AG04450 (cell line): Measurements from ENCODE around the gene PRICKLE3. TPM values are rescaled to one million over a fixed set of nuclear protein-coding genes. Genes with fewer than 3 reads are reported as not detected.
"Not testable (repeated sequence)": the region's sequence is repeated elsewhere in the genome, so short reads cannot be mapped to it uniquely, and the experiment has no call there.

ENCODE experiments used
- CTCF ChIA-PET: fragments of 300-600, 350-600 bp; formaldehyde crosslinking; extraction: SDS; loops from one replicate; lab custom pipeline; 2022; ENCODE audit warnings: antibody characterized with exemption, inconsistent platforms; lab: Charles Lee
- POLR2A ChIA-PET: fragments of 350-600 bp; formaldehyde crosslinking; extraction: SDS; loops from one replicate; lab custom pipeline; 2021; ENCODE audit warnings: antibody characterized with exemption, inconsistent platforms; lab: Yijun Ruan, JAX
- DNase-seq: peaks from one replicate; pipeline ENCODE4 v3.0.0-alpha.2; 2011; ENCODE audit warnings: low read depth, low spot score
- H3K27ac ChIP-seq: one replicate; pipeline ENCODE4 v1.5.1; 2012; ENCODE audit warnings: low read depth, low read length, control low read depth
- H3K27me3 ChIP-seq: one replicate; pipeline ENCODE4 v1.6.0; 2012; ENCODE audit warnings: low read length; ENCODE audit not compliant: control insufficient read depth, insufficient read depth
- H3K4me3 ChIP-seq: 2 replicates; pipeline ENCODE4 v1.5.1; 2011; ENCODE audit warnings: mild to moderate bottlenecking, low read depth, low read length, control low read depth
- H3K9me3 ChIP-seq: 2 replicates; pipeline ENCODE4 v1.5.1; 2012; ENCODE audit warnings: low read length; ENCODE audit not compliant: control insufficient read depth, insufficient read depth
- CTCF ChIP-seq: IDR thresholded peaks from 2 replicates; pipeline ENCODE4 v1.5.1; 2011; ENCODE audit warnings: low read depth, low read length, control low read depth, inconsistent platforms
- polyA plus RNA-seq: library from polyadenylated mRNA; depleted of rRNA; stranded (reverse); fragments of >200 nt; gene quantifications from 2 replicates; pipeline ENCODE4 v1.2.3, GENCODE V29; 2011

PRICKLE3 gene
- polyA plus RNA-seq, 1 experiment: 3.6 TPM

DNA sequence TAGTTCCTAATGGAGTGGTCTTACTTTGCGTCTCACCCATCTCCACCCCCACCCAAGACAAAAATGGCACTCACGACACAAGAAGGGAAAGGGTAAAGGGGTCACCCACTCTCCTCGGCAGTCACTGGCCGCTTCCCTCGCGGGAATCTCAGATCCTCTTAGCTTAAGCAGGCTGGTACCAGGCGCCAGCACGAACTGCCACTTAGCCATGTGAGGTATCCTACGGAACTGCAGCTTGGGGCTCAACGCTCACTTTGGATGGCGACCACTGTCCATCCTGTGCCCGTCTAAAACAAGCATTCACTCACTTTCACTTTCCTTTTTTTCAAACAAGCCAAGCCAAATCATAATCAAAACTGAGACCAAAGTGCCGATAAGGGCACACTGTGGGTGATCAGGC, 38.2 kb downstream of the PRICKLE3 start:
- POLR2A ChIA-PET: no interaction called here
- TF ChIP-seq CTCF: no peak
- no peak overlapping the region for H3K27ac ChIP-seq
- DNase-seq: no peak
- H3K9me3 ChIP-seq: no peaks in the 10 kb centered on the region
- CTCF ChIA-PET: no interaction called here
- no peak overlapping the region for H3K4me3 ChIP-seq
- no peaks in the 10 kb centered on the region for H3K27me3 ChIP-seq

GRCh38 chrX:49147282-49147681, 38.9 kb downstream of the PRICKLE3 start:
- Histone ChIP-seq H3K9me3 (no peaks in the 10 kb centered on the region), H3K27me3 (no peaks in the 10 kb centered on the region), H3K27ac (no peak overlapping the region), H3K4me3 (no peak overlapping the region)
- CTCF ChIA-PET: no interaction called here
- TF ChIP-seq CTCF: no peak
- POLR2A ChIA-PET: no interaction called here
- no peak for DNase-seq

DNA sequence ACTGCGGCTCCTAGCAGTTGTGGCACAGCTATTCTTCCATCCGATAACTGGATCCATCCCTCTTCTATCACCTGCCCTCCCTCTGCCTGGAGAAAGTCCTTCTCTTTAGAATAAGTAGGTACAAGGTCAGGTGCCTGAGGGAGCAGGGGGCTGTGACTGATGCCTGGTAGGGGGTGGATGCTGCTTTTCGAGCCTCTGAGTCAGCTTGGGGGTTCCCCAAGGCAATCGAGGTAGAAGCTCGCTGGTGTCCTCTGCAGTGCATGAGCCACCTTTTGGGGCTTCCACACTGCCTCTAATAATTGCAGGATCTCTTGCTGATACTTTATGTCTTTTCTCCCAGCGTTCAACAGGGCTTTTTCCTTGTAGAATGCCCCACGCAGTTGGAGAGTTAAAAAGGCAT, 43.0 kb downstream of the PRICKLE3 start:
- POLR2A ChIA-PET, H3K4me3 ChIP-seq, H3K27me3 ChIP-seq, DNase-seq, H3K27ac ChIP-seq, H3K9me3 ChIP-seq: not testable (repeated sequence)
- CTCF ChIA-PET: interaction anchor here (1.5 kb wide), 1 partner anchor 12 kb away, joined by 9 read pairs; no protein-coding TSS in a partner anchor

DNA sequence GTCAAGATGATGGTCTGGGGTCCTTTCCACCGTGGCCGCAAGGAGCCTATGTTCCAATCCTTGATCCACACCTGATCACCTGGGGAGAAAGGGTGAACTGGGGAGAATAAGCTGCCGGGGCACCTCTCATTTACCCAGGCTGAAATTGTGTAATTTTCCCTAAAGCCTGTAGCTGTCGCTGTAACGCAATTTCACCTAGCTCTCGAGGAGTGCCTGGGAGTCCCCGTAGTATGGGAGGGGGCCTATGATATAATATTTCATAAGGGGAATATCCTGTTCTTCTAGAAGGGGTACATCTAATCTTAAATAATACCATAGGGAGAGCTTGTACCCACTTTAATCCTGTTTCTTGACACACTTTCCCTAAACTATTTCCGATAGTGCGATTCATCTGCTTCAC, 43.9 kb downstream of the PRICKLE3 start:
- DNase-seq, H3K27ac ChIP-seq, H3K4me3 ChIP-seq, POLR2A ChIA-PET, H3K27me3 ChIP-seq, H3K9me3 ChIP-seq: not testable (repeated sequence)
- CTCF ChIA-PET: interaction anchor here (0.6 to 1.5 kb wide), 2 partner anchors 13 to 548 kb away, joined by 3 to 9 read pairs; no protein-coding TSS in a partner anchor
- peak; percentile 33; the same call in 1 of the 2 replicates for TF ChIP-seq CTCF

GRCh38 chrX:49139713-49140112, 46.5 kb downstream of the PRICKLE3 start:
- Histone ChIP-seq H3K9me3 (peaks cover 4% of the 10 kb centered on the region; the same call in 1 of the 2 replicates), H3K27ac (no peak overlapping the region), H3K4me3 (no peak overlapping the region), H3K27me3 (no peaks in the 10 kb centered on the region)
- TF ChIP-seq CTCF: no peak
- ChIA-PET CTCF (interaction anchor here (1.4 kb wide), 1 partner anchor 16 kb away, joined by 5 read pairs; no protein-coding TSS in a partner anchor), POLR2A (no interaction called here)
- DNase-seq: no peak
